Measurements from ENCODE around the gene COMMD2.

COMMD2 gene

GRCh38 chr3:149764302-149764701 is 12.0 kb upstream of the COMMD2 start:
- no peak for DNase-seq

- DNase-seq = no peak
Measured at GRCh38 chr3:149763565-149764195, 11.4 kb upstream of the COMMD2 start.

GRCh38 chr3:149753717-149754116 is 1.4 kb upstream of the COMMD2 start:
- no peak for DNase-seq

GRCh38 chr3:149752788-149753136 is 473 bp upstream of the COMMD2 start:
- no peak for DNase-seq

GRCh38 chr3:149751551-149751950 is 738 bp downstream of the COMMD2 start:
- DNase-seq = no peak

- DNase-seq = no peak
Measured at GRCh38 chr3:149744606-149745005, 7.7 kb downstream of the COMMD2 start.

GRCh38 chr3:149744151-149744550 is 8.1 kb downstream of the COMMD2 start:
- DNase-seq = no peak

GRCh38 chr3:149739396-149739795 is 12.9 kb downstream of the COMMD2 start:
- no peak for DNase-seq

- peak in 1 of 58 donors; percentile 1 for DNase-seq
Measured at GRCh38 chr3:149738876-149739275, 13.4 kb downstream of the COMMD2 start.

GRCh38 chr3:149736953-149737205 is 15.4 kb downstream of the COMMD2 start:
- DNase-seq = no peak

GRCh38 chr3:149736175-149736952 is 15.9 kb downstream of the COMMD2 start:
- DNase-seq = no peak

- DNase-seq = no peak
Measured at GRCh38 chr3:149732234-149732633, 20.1 kb downstream of the COMMD2 start.

- DNase-seq = no peak
Measured at GRCh38 chr3:149727656-149728055, 24.6 kb downstream of the COMMD2 start.

GRCh38 chr3:149726716-149727407 is 25.4 kb downstream of the COMMD2 start:
- DNase-seq = no peak

GRCh38 chr3:149723781-149724180 is 28.5 kb downstream of the COMMD2 start:
- no peak for DNase-seq

- DNase-seq = no peak
Measured at GRCh38 chr3:149720918-149721317, 31.4 kb downstream of the COMMD2 start.

GRCh38 chr3:149717391-149718056 is 34.8 kb downstream of the COMMD2 start:
- peak in 22 of 58 donors; percentile 3 to 61 (median 14) for DNase-seq

- no peak for DNase-seq
Measured at GRCh38 chr3:149716984-149717383, 35.3 kb downstream of the COMMD2 start.

- no peak for DNase-seq
Measured at GRCh38 chr3:149715247-149715646, 37.0 kb downstream of the COMMD2 start.

GRCh38 chr3:149713730-149714654 is 38.3 kb downstream of the COMMD2 start:
- no peak for DNase-seq

- peak in 5 of 58 donors; percentile 7 to 19 (median 12) for DNase-seq
Measured at GRCh38 chr3:149706905-149707304, 45.4 kb downstream of the COMMD2 start.
